22Rv1 (cell line): ENCODE data around the gene CHRDL2.

Experiments used
- CTCF ChIP-seq: fragments of 450-650 bp; IDR thresholded peaks from 2 replicates; pipeline ENCODE4 v1.5.1; 2017; ENCODE audit warnings: mild to moderate bottlenecking
- ZFX ChIP-seq: fragments of 450-650 bp; IDR thresholded peaks from 2 replicates; pipeline ENCODE4 v1.6.1; 2017; ENCODE audit warnings: antibody characterized with exemption, borderline replicate concordance

GRCh38 chr11:74754507-74755252 lies 23.5 kb upstream of the CHRDL2 start:
- TF ChIP-seq CTCF: no peak
- TF ChIP-seq ZFX: no peak
